H1 (cell line): ENCODE results near the gene GPC3. TPM values are rescaled to one million over a fixed set of nuclear protein-coding genes. Genes with fewer than 3 reads are reported as not detected.

Experiments used
- CTCF ChIA-PET: fragments of 300-600 bp; sonication (Branson Sonifier 250); formaldehyde crosslinking; loops from one replicate; lab custom pipeline; 2021; ENCODE audit not compliant: partially characterized antibody; lab: Charles Lee
- POLR2A ChIA-PET: fragments of 300-600 bp; sonication (Branson Sonifier 250); formaldehyde crosslinking; loops from one replicate; lab custom pipeline; 2021; ENCODE audit warnings: inconsistent platforms; ENCODE audit not compliant: partially characterized antibody; lab: Charles Lee
- DNase-seq, 2 experiments: peaks; one replicate each; pipeline versions ENCODE4 v3.0.0 to v3.0.0-alpha.2; 2010 to 2022; ENCODE audit warnings: low spot score in 2 of 2, low read depth in 1 of 2, mixed read lengths in 1 of 2
- FAIRE-seq: peaks from 2 replicates; lab custom pipeline; 2011; peaks lifted over from hg19 to GRCh38; lab: Jason Lieb, UNC
- H2AFZ ChIP-seq: 2 replicates; pipeline ENCODE4 v1.8.1; 2012; ENCODE audit warnings: low read length, inconsistent platforms
- H2AK5ac ChIP-seq: 2 replicates; pipeline ENCODE4 v1.6.1; 2013; ENCODE audit warnings: low read depth, low read length
- H2BK120ac ChIP-seq: replicated peaks from 2 replicates; pipeline ENCODE3; 2013; ENCODE audit warnings: low read depth, low read length, inconsistent platforms
- H2BK12ac ChIP-seq: 2 replicates; pipeline ENCODE4 v1.6.1; 2013; ENCODE audit warnings: low read depth, low read length
- H2BK15ac ChIP-seq: 2 replicates; pipeline ENCODE4 v1.6.1; 2013; ENCODE audit warnings: low read length
- H2BK20ac ChIP-seq: 2 replicates; pipeline ENCODE4 v1.6.1; 2013; ENCODE audit warnings: low read length
- H2BK5ac ChIP-seq: 2 replicates; pipeline ENCODE4 v1.6.1; 2013; ENCODE audit warnings: low read depth, low read length
- H3K14ac ChIP-seq: 2 replicates; pipeline ENCODE4 v1.6.1; 2013; ENCODE audit warnings: inconsistent platforms; ENCODE audit not compliant: insufficient read length
- H3K18ac ChIP-seq: 2 replicates; pipeline ENCODE4 v1.6.1; 2013; ENCODE audit warnings: low read length; ENCODE audit errors: extremely low read depth
- H3K23ac ChIP-seq: 2 replicates; pipeline ENCODE4 v1.6.1; 2013; ENCODE audit warnings: inconsistent platforms; ENCODE audit not compliant: insufficient read length
- H3K23me2 ChIP-seq: 2 replicates; pipeline ENCODE4 v1.6.1; 2013; ENCODE audit warnings: low read depth, low read length
- H3K27ac ChIP-seq: 2 replicates; pipeline ENCODE4 v1.6.1; 2011; ENCODE audit warnings: low read depth, low read length, inconsistent platforms
- H3K27me3 ChIP-seq, 4 experiments: replicated peaks in 1 of 4; 1 replicate in 1 of 4; 2 replicates in 3 of 4; pipeline versions ENCODE4 v1.6.1 to v1.8.1; 2011 to 2013; ENCODE audit warnings: low read length in 3 of 4, mild to moderate bottlenecking in 3 of 4, inconsistent platforms in 2 of 4, mixed read lengths in 2 of 4, moderate library complexity in 1 of 4; ENCODE audit not compliant: control insufficient read depth in 3 of 4, insufficient read depth in 3 of 4; ENCODE audit errors: extremely low read depth in 1 of 4
- H3K36me3 ChIP-seq, 4 experiments: 2 replicates each; pipeline versions ENCODE4 v1.6.1 to v1.8.1; 2011 to 2013; ENCODE audit warnings: mild to moderate bottlenecking in 4 of 4, low read length in 3 of 4, moderate library complexity in 2 of 4, control low read depth in 1 of 4, inconsistent platforms in 1 of 4; ENCODE audit not compliant: insufficient read depth in 4 of 4, control insufficient read depth in 2 of 4
- H3K4ac ChIP-seq: replicated peaks from 2 replicates; pipeline ENCODE3; 2013; ENCODE audit warnings: low read length, low read depth, mixed read lengths, inconsistent platforms; ENCODE audit not compliant: insufficient read length
- H3K4me1 ChIP-seq, 4 experiments: replicated peaks in 1 of 4; 1 replicate in 1 of 4; 2 replicates in 3 of 4; pipeline versions ENCODE4 v1.6.1 to v1.8.1; 2011 to 2013; ENCODE audit warnings: low read length in 3 of 4, inconsistent platforms in 2 of 4, mixed read lengths in 1 of 4; ENCODE audit not compliant: insufficient read depth in 4 of 4, control insufficient read depth in 3 of 4
- H3K4me2 ChIP-seq, 2 experiments: 2 replicates each; pipeline versions ENCODE4 v1.6.1 to v1.8.1; 2011 to 2013; ENCODE audit warnings: low read depth in 2 of 2, low read length in 2 of 2, control low read depth in 1 of 2, inconsistent platforms in 1 of 2, mild to moderate bottlenecking in 1 of 2; ENCODE audit not compliant: insufficient read depth in 1 of 2
- H3K4me3 ChIP-seq, 4 experiments: fragments of 200-600, 300-600 bp in 1 of 4; sonication (generic), shearing (Covaris generic), sonication (Bioruptor Twin) in 1 of 4; 2 replicates each; pipeline versions ENCODE4 v1.5.1 to v1.8.1; 2011 to 2016; ENCODE audit warnings: low read length in 4 of 4, low read depth in 3 of 4, control low read depth in 2 of 4, inconsistent platforms in 2 of 4, mild to moderate bottlenecking in 2 of 4, mixed read lengths in 1 of 4, moderate library complexity in 1 of 4; ENCODE audit not compliant: insufficient read depth in 2 of 4; ENCODE audit errors: extremely low read depth in 1 of 4
- H3K56ac ChIP-seq: replicated peaks from 2 replicates; pipeline ENCODE3; 2013; ENCODE audit warnings: low read depth, mild to moderate bottlenecking, mixed read lengths, low read length, inconsistent platforms; ENCODE audit not compliant: insufficient read length
- H3K79me1 ChIP-seq: 2 replicates; pipeline ENCODE4 v1.6.1; 2013; ENCODE audit warnings: low read depth, low read length, control low read depth
- H3K79me2 ChIP-seq, 2 experiments: 2 replicates each; pipeline versions ENCODE4 v1.6.1 to v1.8.1; 2012 to 2013; ENCODE audit warnings: low read length in 2 of 2, mild to moderate bottlenecking in 2 of 2, inconsistent platforms in 1 of 2; ENCODE audit not compliant: insufficient read depth in 2 of 2, control insufficient read depth in 1 of 2
- H3K9ac ChIP-seq, 4 experiments: replicated peaks in 1 of 4; 1 replicate in 1 of 4; 2 replicates in 3 of 4; pipeline versions ENCODE4 v1.6.1 to v1.8.1; 2011 to 2013; ENCODE audit warnings: low read depth in 3 of 4, low read length in 3 of 4, control low read depth in 2 of 4, mild to moderate bottlenecking in 2 of 4, moderate library complexity in 2 of 4, inconsistent platforms in 1 of 4; ENCODE audit errors: extremely low read depth in 1 of 4
- H3K9me3 ChIP-seq, 2 experiments: 2 replicates each; pipeline versions ENCODE4 v1.6.1 to v1.8.1; 2012 to 2013; ENCODE audit warnings: mild to moderate bottlenecking in 2 of 2, moderate library complexity in 2 of 2, control low read depth in 1 of 2, inconsistent platforms in 1 of 2, low read depth in 1 of 2, low read length in 1 of 2, mixed read lengths in 1 of 2; ENCODE audit not compliant: insufficient read depth in 2 of 2
- H4K20me1 ChIP-seq, 2 experiments: replicated peaks in 1 of 2; 2 replicates each; pipeline versions ENCODE3 to v1.8.1; 2011 to 2013; ENCODE audit warnings: inconsistent platforms in 2 of 2, low read length in 2 of 2, mild to moderate bottlenecking in 1 of 2; ENCODE audit not compliant: insufficient read depth in 2 of 2, control insufficient read depth in 1 of 2
- H4K5ac ChIP-seq: 2 replicates; pipeline ENCODE4 v1.6.1; 2013; ENCODE audit warnings: low read length, low read depth, mixed read lengths, inconsistent platforms; ENCODE audit not compliant: insufficient read length
- H4K8ac ChIP-seq: 2 replicates; pipeline ENCODE4 v1.8.0; 2013; ENCODE audit warnings: mild to moderate bottlenecking, moderate library complexity, low read length, inconsistent platforms; ENCODE audit not compliant: insufficient read depth; ENCODE audit errors: extremely low read depth
- H4K91ac ChIP-seq: replicated peaks from 2 replicates; pipeline ENCODE3; 2013; ENCODE audit warnings: low read length, mixed read lengths, inconsistent platforms; ENCODE audit not compliant: insufficient read length
- ATF2 ChIP-seq: IDR thresholded peaks from 2 replicates; pipeline ENCODE4 v1.6.1; 2012; ENCODE audit warnings: low read length, inconsistent platforms
- ATF3 ChIP-seq: IDR thresholded peaks from 2 replicates; pipeline ENCODE4 v1.6.1; 2011; ENCODE audit warnings: low read depth, mild to moderate bottlenecking, low read length; ENCODE audit not compliant: insufficient read depth
- BACH1 ChIP-seq: IDR thresholded peaks from 2 replicates; pipeline ENCODE4 v1.6.1; 2012; ENCODE audit warnings: low read length, improper control_type of control experiment
- BRCA1 ChIP-seq: IDR thresholded peaks from 2 replicates; pipeline ENCODE4 v1.6.1; 2012; ENCODE audit warnings: low read depth, low read length, improper control_type of control experiment
- CEBPB ChIP-seq: IDR thresholded peaks from 2 replicates; pipeline ENCODE4 v1.6.1; 2012; ENCODE audit warnings: low read depth, low read length
- CHD1 ChIP-seq: IDR thresholded peaks from 2 replicates; pipeline ENCODE4 v1.6.1; 2012; ENCODE audit warnings: low read depth, low read length, improper control_type of control experiment
- GTF2F1 ChIP-seq: IDR thresholded peaks from 2 replicates; pipeline ENCODE4 v1.6.1; 2012; ENCODE audit warnings: low read depth, low read length, improper control_type of control experiment, borderline replicate concordance
- SUZ12 ChIP-seq: fragments of 200-600 bp; sonication (generic); IDR thresholded peaks from 2 replicates; pipeline ENCODE4 v1.6.1; 2012; ENCODE audit warnings: mild to moderate bottlenecking, inconsistent platforms, low read length, moderate library complexity, mixed read lengths
- TBP ChIP-seq: IDR thresholded peaks from 2 replicates; pipeline ENCODE4 v1.6.1; 2011; ENCODE audit warnings: low read depth, low read length, improper control_type of control experiment
- TCF12 ChIP-seq: IDR thresholded peaks from 2 replicates; pipeline ENCODE4 v1.6.1; 2011; ENCODE audit warnings: low read depth, mild to moderate bottlenecking, low read length
- YY1 ChIP-seq: IDR thresholded peaks from 2 replicates; pipeline ENCODE4 v1.6.1; 2011; ENCODE audit warnings: low read depth, mild to moderate bottlenecking, low read length
- WGBS, 2 experiments: shearing (Covaris generic) in 1 of 2; methylation state at CpG; one replicate each; pipeline versions ENCODE4 v1.1.6 to v1.1.7; 2013 to 2015; ENCODE audit warnings: low lambda C conversion rate in 2 of 2, mixed read lengths in 2 of 2, inconsistent platforms in 1 of 2, low coverage in 1 of 2, missing lambda C conversion rate in 1 of 2; ENCODE audit not compliant: insufficient replicate concordance in 2 of 2, insufficient coverage in 1 of 2, insufficient read length in 1 of 2; ENCODE audit errors: extremely low coverage in 1 of 2, missing lambda C conversion rate in 1 of 2; 5-methylcytosine and 5-hydroxymethylcytosine counted together
- polyA plus RNA-seq, 7 experiments: library from polyadenylated mRNA; depleted of rRNA in 3 of 7; stranded (reverse) in 5 of 7; unstranded in 2 of 7; fragments of >200 nt in 5 of 7; fragments of 200-250 nt in 2 of 7; gene quantifications; 1 replicate in 5 of 7; 2 replicates in 1 of 7; 4 replicates in 1 of 7; pipeline versions ENCODE4 v1.2.1 to v1.2.3, GENCODE V29; 2011 to 2013; ENCODE audit warnings: missing spikeins in 2 of 7, mixed read lengths in 2 of 7
- total RNA-seq: library from RNA; stranded (reverse); fragmentation: NEBNext Ultra II Directional; extraction: Animal tissue kit (Norgen Biotek cat#: 25700); gene quantifications from 2 replicates; pipeline ENCODE4 v1.2.1, GENCODE V29; 2021

GPC3 gene
- total and polyA plus RNA-seq, 2 of the 8 experiments (the other 6 are each of a cell fraction or from before 2014, with no cell fraction given), result 64.8 to 71.9 TPM

- WGBS, 2 experiments, result 84% methylated on average over 4 of the region's 4 CpGs; no CpG with 5 or more reads in 1 of the 2 experiments
- H3K9ac ChIP-seq, result no peak overlapping the region
- DNase-seq (no peak), FAIRE-seq (peak; percentile 60)
- no peak overlapping the region for H3K56ac ChIP-seq
- ChIA-PET POLR2A (no interaction called here), CTCF (no interaction called here)
- H4K5ac ChIP-seq, result no peak overlapping the region
- no peak overlapping the region for H2AK5ac ChIP-seq
- no peaks in the 10 kb centered on the region for H3K23me2 ChIP-seq
- H2BK120ac ChIP-seq, result no peak overlapping the region
- H3K18ac ChIP-seq, result no peak overlapping the region; the same call in 1 of the 2 replicates
- no peak overlapping the region for H4K91ac ChIP-seq
- no peak overlapping the region for H3K4ac ChIP-seq
- H2BK20ac ChIP-seq, result no peak overlapping the region
- H3K36me3 ChIP-seq, result no peaks in the 10 kb centered on the region
- no peaks in the 10 kb centered on the region for H3K79me2 ChIP-seq
- H4K20me1 ChIP-seq, result no peaks in the 10 kb centered on the region
- H3K27ac ChIP-seq, result no peak overlapping the region
- H2AFZ ChIP-seq, result no peak overlapping the region
- no peak overlapping the region for H2BK12ac ChIP-seq
- no peaks in the 10 kb centered on the region for H3K27me3 ChIP-seq
- H3K9me3 ChIP-seq, result no peaks in the 10 kb centered on the region
- no peaks in the 10 kb centered on the region for H3K79me1 ChIP-seq
- no peak overlapping the region for H3K14ac ChIP-seq
- H3K4me1 ChIP-seq, result no peaks in the 10 kb centered on the region
- no peak overlapping the region for H3K4me2 ChIP-seq
- H4K8ac ChIP-seq, result no peak overlapping the region
- H3K23ac ChIP-seq, result no peak overlapping the region
- TF ChIP-seq BRCA1 (no peak), ATF2 (no peak), TCF12 (no peak), GTF2F1 (no peak), TBP (no peak), CHD1 (no peak), SUZ12 (no peak), CEBPB (no peak), YY1 (no peak), ATF3 (no peak), BACH1 (no peak)
- no peak overlapping the region for H2BK5ac ChIP-seq
- H2BK15ac ChIP-seq, result no peak overlapping the region
- H3K4me3 ChIP-seq, result no peak overlapping the region
These were observed 397.6 kb downstream of the GPC3 start for GRCh38 chrX:133587818-133588217.
